DMS153 treated with DMSO at 0.1 percent for 48 hours (cell line): Measurements from ENCODE around the gene HCLS1.
"Not testable (repeated sequence)": the region's sequence is repeated elsewhere in the genome, so short reads cannot be mapped to it uniquely, and the experiment has no call there.

Source experiments
- DNase-seq: peaks from one replicate; lab custom pipeline; 2025; ENCODE audit not compliant: unreplicated experiment; lab: John Stamatoyannopoulos, UW

Gene HCLS1

GRCh38 chr3:121599900-121600299 lies 60.8 kb downstream of the HCLS1 start:
- DNase-seq: not testable (repeated sequence)

GRCh38 chr3:121598564-121598963 lies 62.1 kb downstream of the HCLS1 start:
- no peak for DNase-seq

GRCh38 chr3:121595765-121596406 lies 64.8 kb downstream of the HCLS1 start:
- no peak for DNase-seq

- DNase-seq: no peak
Observed at GRCh38 chr3:121594850-121595249, 65.9 kb downstream of the HCLS1 start.

- not testable (repeated sequence) for DNase-seq
Observed at GRCh38 chr3:121593806-121594205, 66.9 kb downstream of the HCLS1 start.

- peak; percentile 44 for DNase-seq
Observed at GRCh38 chr3:121592856-121593702, 67.6 kb downstream of the HCLS1 start, which contains the start of gene FBXO40. Gene FBXO40 (plus strand): TSS chr3:121593379. CDS start chr3:121620576, 27,197 bp downstream.

- DNase-seq: no peak
Observed at GRCh38 chr3:121584418-121584817, 76.3 kb downstream of the HCLS1 start.

- DNase-seq: no peak
Observed at GRCh38 chr3:121581691-121582090, 79.0 kb downstream of the HCLS1 start.
